DMS114 treated with DMSO at 0.1 percent for 48 hours (cell line): Measurements from ENCODE around the gene CLDN15.
A peak's percentile ranks its signal among the peaks of the same experiment; 100 is the strongest.
"Not testable (repeated sequence)": the region's sequence is repeated elsewhere in the genome, so short reads cannot be mapped to it uniquely, and the experiment has no call there.

ENCODE experiments used
- DNase-seq: peaks from one replicate; lab custom pipeline; 2025; ENCODE audit not compliant: unreplicated experiment; lab: John Stamatoyannopoulos, UW

CLDN15 gene, protein sequence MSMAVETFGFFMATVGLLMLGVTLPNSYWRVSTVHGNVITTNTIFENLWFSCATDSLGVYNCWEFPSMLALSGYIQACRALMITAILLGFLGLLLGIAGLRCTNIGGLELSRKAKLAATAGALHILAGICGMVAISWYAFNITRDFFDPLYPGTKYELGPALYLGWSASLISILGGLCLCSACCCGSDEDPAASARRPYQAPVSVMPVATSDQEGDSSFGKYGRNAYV

DNA sequence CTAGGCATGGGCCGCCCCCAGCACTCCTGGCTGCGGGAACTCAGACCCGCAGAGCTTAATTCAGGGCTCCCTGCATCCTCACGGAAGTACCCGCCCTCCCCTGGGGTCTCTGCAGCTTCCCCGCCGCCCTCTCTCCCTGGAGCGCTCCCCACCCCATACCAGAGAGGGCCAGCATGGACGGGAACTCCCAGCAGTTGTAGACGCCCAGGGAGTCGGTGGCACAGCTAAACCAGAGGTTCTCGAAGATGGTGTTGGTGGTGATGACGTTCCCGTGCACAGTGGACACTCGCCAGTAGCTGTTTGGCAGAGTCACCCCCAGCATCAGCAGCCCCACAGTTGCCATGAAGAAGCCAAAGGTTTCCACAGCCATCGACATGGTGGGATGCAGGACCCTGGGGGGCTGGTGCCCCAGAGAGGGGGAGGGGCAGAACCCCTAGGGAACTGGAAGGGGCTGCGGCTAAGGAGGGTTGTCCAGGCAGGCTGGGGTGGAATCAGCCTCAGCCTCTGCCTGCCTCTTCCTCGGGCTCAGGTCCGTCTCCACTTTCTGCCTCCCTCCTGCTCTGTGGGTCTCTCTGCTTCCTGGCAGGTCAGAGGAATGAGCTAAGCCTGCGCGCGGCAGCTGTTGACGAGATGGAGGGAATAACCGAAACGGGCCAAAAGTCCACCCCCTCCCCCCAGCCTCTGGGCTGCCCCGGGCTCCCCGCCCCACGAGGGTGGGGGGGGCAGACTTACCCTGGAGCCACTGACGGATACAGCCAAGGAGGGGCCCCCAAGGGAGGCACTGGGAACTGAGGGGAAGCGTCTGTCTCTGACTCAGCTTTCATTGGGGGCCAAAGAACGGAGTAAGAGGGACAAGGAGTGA lies at the start of gene CLDN15:
Gene CLDN15, minus strand, starts transcription at position 597 of the 862 bp plus-strand sequence. Its CDS starts 221 bp downstream, at position 376.
- DNase-seq, result no peak

DNA sequence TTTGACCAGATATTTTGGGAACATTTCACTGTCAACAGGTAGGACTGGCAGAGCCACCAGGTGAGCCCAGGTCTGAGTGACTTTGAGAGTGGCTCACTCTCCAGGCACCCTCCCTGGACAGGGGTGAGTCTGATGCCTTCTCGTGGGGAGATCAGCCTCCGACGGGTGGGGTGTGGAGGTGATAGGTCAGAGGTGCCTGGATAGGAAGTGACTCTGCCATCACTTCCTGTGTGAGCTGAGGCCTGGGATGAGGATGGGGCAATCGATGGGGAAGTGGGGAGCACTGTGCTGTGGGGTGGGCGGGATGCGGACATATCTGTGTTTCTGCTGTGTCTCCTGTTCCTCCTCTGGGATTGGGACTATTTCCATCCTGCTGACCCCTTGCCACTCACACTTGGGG lies 49.4 kb upstream of the CLDN15 start:
- no peak for DNase-seq

DNA sequence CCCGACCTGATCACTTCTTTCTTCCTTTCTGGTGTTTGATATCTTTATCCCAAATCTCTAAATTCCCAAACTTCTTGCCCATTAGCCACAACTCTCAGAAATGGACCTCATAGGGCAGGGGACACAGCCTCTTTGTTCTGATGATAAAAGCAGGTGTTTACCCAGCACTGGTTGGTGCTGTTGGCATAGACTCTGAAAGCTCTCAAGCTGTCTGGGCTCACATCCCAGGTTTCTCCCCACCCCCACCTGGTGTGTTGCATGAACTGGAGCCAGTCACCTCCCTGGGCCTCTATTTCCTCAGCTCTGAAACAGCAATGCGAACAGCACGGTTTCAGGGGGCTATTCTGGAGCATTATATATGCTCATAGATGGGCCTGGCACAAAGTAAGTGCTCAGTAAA lies 48.3 kb upstream of the CLDN15 start:
- DNase-seq, result not testable (repeated sequence)

DNA sequence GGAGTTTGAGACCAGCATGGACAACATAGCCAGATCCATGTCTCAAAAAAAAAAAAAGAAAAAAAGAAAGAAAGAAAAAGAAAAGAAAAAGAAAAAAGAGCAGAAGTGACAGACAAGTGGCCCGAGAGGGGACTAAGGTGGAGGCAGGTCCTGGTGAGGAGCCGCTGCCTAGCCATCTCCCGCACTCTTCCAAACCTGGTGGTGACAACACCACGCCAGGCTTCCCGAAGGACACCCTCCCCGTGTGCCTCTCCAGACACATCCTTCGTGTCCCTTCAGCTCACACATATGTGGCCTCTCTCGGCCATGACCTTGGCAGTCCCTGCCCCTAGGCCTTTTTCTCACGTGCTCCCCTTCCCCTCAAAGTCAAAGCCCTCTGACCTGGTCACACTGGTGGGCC lies 47.6 kb upstream of the CLDN15 start:
- no peak for DNase-seq

DNA sequence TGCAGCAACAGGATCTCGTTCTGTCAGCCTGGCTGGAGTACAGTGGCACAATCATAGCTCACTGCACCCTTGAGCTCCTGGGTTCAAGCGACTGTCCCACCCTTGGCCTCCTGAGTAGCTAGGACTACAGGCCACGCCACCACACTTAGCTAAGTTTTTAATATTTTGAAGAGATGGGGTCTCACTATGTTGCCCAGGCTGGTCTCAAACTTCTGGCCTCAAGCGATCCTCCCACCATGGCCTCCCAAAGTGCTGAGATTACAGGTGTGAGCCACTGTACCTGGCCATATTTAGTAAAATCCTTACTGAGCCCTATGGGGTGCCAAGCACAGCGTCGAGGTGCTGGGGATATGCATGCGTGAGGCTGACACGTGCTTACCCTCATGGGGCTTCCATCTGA lies 43.3 kb upstream of the CLDN15 start:
- not testable (repeated sequence) for DNase-seq

DNA sequence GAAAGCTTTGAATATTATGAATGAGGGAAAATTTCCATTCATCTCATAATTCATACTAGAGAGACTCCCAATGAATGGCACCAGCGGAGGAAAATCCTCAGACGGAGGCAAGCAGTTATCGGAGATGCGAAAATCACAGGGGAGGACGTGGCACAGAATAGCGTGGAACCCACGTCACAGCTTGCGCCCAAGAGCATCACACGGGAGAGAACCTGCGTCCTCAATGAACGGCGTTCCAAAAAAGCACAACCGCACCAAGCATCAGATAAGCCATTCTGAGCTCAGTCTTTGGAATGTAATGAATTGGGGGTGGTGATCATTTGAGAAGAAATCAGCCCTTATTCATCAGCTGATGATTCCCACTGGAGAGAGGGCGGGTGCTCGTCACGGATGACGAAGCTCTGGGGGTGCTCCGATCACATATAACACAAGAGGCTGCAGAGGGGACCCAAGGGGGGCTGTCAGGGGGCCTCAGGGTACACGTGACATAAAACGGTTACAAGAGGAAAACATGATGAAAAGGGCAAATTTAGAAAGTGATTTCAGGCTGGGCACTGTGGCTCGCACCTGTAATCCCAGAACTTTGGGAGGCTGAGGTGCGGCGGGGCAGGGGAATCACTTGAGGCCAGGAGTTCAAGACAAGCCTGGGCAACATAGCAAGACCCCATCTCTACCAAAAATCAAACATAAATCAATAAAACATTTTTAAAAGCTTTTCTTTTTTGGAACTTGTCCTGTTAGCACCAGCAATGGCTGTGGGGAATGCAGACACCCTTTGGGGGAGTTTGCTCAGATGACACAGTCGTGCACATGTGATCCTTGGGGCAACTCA lies 41.1 kb upstream of the CLDN15 start:
- DNase-seq, result no peak

DNA sequence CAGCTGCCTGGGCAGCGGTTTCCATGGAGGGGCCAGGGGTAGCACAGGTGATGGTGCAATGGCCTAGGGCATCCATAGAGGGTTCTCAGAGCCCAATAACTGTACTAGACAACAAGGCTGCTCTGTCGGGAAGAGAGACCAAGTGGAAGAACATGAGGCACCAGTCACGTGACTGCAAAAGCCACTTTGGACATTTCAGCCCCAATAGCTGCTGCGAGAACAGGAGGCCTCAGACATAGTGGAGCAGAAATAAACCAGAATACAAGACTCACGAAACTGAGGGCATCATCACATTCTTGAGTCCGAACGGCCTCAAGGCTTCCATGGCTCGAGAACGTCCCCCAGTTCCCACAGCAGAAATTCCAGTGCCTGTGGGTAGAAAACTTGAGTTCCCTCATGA lies 39.6 kb upstream of the CLDN15 start:
- no peak for DNase-seq

DNA sequence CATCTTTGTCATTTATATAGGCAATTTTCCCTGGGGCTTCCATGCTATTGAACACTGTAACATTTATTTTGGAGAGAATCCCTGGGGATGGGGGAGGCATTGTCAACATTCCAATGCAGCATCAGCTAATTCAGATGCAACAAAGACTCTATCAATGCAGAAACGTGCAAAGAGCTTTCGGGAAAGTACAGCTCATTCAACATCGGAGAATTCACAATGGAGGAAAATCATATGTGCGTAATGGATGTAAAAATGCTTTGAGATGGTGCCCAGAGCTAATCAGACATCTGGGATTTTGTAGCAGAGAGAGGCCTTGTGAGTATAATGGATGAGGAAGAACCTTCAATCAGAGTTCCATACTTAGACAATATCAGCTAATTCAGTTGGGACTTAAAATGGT lies 35.6 kb upstream of the CLDN15 start:
- DNase-seq, result no peak

DNA sequence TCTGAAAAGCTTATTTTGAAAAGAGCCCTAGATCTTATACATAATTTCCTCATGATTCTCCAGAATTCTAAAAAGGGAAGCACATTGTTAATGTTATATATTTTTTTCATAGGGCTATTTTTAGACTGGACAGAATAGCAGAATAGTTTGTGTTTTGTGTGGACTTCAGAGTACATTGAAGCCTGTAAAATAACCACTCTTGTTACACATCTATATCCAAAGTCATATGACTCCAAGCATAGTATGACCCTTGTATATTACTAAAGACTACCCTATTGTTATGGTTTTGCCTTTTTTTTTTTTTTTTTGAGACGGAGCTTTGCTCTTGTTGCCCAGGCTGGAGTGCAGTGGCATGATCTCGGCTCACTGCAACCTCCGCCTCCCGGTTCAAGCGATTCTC lies 33.4 kb upstream of the CLDN15 start:
- DNase-seq, result no peak

DNA sequence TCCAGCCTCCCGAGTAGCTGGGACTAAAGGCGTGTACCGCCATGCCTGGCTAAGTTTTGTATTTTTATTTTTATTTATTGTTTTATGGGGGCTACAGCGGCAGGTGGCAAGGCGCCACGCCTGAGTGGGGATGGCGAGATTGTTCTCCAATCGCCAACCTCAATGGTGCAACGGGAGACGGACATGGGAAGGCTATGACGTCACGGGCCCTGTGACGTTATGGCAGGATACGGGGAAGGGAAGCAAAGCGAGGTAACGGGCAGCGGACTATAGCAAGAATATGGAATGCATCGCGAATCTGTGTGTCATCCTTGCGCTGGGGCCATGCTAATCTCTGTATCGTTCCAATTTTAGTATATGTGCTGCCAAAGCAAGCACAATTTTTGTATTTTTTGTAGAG lies 32.1 kb upstream of the CLDN15 start:
- no peak for DNase-seq

DNA sequence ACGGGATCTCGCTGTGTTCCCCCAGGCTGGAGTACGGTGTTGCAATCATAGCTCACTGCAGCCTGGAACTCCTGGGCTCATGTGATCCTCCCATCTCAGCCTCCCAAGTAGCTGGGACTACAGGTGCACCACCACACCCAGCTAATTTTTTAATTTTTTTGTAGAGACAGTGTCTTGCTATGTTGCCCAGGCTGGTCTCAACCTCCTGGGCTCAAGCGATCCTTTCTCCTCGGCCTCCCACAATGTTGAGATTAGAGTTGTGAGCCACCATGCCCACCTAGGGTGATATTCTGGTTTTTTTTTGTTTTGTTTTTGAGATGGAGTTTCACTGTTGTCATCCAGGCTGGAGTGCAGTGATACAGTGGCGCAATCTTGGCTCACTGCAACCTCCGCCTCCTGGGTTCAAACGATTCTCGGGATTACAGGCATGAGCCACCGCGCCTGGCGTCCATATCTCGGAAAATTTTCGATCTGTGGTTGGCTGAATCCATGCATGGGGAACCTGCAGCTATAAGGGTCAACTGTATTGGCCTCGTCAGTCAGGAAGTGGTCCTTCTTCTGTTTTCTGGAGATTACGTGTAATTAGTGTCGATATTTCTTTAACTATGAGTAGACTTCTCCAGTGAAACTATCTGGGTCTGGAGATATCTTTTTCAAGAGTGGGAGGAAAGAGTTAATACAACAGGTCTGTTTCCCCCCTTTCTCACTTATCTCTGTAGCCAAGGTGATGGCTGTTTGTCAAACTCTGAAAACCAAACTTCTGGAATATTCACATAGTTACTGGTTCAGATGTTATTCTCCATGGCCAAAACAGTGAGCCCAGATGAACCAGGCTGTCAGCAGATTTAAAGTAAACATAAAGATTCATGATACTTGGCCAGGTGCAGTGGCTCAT lies 28.3 kb upstream of the CLDN15 start:
- no peak for DNase-seq

DNA sequence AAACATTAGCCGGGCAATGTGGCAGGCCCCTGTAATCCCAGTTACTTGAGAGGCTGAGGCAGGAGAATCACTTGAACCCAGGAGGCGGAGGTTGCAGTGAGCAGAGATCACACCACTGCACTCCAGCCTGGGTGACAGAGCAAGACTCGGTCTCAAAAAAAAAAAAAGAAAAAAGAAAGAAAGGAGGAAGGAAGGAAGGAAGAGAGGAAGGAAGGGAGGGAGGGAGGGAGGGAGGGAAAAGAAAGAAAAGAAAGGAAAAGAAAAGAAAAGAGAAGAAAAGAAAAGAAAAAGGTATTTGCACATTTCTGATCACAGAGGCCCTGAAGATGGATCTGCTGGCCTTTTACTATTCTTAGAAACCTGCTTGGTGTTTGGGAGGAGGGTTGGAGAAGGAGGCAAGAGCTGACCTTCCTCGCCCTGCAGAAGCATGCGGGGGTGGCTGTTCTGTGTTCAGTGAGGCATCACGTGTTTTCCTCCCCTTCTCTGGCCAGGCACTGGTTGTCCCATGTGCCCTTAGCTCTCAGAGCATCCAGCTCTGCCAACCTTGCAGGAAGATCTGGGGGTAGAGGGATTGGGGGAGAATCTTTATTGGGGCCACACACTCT lies 26.6 kb upstream of the CLDN15 start:
- DNase-seq, result not testable (repeated sequence)

DNA sequence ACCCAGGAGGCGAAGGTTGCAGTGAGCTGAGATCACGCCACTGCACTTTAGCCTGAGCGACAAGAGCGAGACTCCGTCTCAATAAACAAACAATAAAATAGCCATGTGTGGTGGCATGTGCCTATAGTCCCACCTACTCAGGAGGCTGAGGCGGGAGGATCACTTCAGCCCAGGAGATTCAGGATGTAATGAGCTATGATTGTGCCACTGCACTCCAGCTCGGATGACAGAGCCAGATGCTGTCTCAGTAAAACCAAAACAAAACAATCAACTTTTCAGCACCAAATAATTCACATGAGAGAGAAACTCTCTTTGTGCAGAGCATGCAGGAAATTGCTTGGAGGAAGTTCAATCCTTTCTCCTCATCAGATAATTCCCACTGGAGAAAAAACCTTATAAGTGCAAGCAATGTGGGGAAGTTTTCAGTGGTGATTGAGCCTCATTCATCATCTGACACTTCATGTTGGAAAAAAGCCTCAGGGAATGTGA lies 20.7 kb upstream of the CLDN15 start:
- DNase-seq, result no peak

DNA sequence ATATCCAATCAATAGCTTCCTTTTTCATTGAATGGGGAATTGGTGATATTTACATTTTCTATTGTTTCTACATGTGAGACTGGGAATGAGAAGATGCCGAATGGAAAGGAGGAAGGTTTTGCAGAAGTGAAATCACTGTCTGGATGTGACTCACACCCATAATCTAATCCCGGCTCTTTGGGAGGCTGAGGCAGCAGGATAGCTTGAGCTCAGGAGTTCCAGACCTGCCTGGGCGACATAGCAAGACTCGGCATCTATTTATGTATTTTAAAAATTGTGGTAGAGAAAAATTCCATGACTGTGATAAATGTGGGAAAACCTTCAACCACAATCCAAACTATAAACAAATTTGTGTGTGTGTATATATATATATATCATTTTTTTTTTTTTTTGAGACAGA lies 18.2 kb upstream of the CLDN15 start:
- no peak for DNase-seq

DNA sequence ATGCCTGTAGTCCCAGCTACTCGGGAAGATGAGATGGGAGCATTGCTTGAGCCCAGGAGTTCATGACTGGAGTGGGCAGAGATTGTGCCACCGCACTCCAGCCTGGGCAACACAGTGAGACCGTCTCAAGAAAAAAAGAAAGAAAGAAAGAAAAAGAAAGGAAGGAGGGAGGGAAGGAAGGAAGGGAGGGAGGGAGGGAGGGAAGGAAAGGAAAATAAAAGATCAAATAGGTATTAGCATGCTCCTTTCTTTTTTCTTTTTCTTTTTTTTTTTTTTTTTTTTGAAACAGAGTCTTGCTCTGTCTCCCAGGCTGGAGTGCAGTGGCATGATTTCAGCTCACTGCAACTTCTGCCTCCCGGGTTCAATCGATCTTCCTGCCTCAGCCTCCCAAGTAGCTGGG lies 15.6 kb upstream of the CLDN15 start:
- not testable (repeated sequence) for DNase-seq

DNA sequence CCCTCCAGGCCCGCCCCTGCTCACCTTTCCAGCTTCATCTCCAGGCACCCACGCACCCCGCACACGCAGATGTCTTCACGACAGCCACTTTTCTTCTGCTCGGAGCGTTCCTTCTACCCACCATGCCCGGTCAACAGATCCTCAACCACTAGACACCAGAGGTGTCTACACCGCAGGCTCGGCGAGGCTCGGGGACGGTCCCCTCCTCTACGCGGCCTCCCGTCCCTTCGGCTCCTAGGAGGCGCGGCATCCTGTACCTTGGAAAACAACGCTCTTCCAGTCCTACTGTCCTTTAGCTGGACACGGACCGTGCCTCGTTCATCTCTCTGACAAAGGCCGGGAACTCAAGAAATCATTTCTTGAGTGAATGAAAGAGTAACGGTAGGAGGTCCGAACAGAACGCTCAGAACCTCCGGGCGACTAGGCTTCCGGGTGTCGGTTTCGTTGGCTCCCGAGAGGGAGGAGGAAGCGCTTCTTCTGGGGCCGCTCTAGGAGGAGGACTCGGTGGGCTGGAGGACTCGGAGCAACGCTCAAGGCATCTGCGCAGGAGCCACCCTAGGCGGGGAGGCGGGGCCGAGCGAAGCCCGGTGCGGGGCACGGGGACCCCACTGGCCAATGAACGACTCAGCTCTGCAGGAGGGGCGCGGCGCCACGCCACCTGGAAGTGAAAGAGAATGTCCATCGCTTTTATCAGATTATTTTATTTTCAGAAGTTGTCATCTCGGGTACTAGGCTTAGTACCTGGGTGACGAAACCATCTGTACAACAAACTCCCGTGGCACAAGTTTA lies 14.5 kb upstream of the CLDN15 start:
- peak; percentile 95 for DNase-seq

DNA sequence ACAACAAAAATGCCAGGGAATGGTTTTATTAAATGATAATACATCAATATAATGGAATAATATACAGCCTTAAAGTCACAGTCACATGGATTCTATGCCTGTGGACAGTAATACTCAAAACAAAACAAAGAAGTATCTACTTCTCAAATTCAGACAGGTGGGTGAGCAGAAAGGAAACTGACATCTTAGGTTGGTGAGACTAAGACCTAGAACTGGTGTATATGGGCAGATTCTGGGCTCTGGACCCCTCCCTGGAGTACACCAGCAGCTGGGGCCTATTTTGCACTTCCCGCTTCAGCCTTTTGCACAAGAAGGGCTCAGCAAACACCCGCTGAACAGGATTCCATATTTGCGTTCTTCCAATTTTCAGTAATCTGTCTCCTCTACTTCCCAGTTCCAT lies 12.7 kb upstream of the CLDN15 start:
- DNase-seq, result no peak

DNA sequence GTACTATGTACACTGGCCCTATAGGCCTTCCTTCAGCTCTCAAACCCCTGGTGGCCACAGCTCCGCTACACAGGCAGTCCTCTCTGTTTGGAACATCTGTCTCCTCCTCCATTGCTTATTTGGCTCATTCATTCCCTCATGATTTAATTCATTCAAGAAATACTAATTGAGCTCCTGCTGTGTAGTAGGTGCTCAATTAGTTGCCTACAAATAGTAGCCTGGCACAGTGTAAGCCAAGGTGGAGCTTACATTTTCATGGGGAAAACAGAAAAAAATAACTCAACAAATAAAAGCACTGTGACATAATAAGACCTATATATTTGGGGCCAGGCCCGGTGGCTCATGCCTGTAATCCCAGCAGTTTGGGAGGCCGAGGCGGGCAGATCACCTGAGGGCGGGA lies 10.7 kb upstream of the CLDN15 start:
- peak; percentile 27 for DNase-seq

DNA sequence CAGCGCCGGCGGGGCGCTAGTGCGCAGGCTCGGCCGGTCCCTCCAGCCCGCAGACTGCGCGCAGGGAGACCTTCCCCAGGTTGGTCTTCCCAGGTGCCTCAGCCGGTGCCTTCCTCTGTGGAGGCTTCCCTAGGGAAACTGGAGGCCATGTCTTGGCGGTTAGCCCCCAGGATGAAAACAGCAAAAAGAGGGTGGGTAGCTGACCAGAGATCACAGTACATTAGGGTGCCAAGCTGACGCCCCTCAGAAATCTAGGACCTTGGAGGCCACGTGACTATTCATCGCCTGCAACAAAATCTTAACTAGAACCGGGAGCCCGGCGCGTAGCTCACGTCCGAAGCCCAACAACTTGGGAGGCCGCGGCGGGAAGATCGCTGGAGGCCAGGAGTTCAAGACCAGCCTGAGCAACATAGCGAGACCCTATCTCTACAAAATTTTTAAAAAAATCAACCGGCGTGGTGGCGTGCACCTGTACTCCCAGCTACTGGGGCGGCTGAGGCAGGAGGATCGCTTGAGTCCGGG lies 7.6 kb upstream of the CLDN15 start:
- no peak for DNase-seq
